HepG2 (cell line): ENCODE measurements around the gene CYP20A1. TPM values are rescaled to one million over a fixed set of nuclear protein-coding genes. Genes with fewer than 3 reads are reported as not detected.

Experiments used
- ATAC-seq: fragments of 200-7000 bp; cut with Tn5 transposase; 3 replicates; pipeline ENCODE4 v1.9.1; 2020; ENCODE audit warnings: mild to moderate bottlenecking, moderate library complexity
- BruUV-seq: library from RNA; stranded (reverse); fragments of 400-500 nt; replicated peaks from 2 replicates; lab custom pipeline; 2021; lab: Mats Ljungman, UMichigan
- CTCF ChIA-PET: fragments of 300-600 bp; formaldehyde crosslinking; extraction: SDS; loops from one replicate; lab custom pipeline; 2021; ENCODE audit warnings: low total read pairs, inconsistent platforms, low intra/inter-chr PET ratio; lab: Yijun Ruan, JAX
- POLR2A ChIA-PET: fragments of 350-600 bp; sonication (Branson Sonifier 250); formaldehyde crosslinking; loops from one replicate; lab custom pipeline; 2020; ENCODE audit warnings: antibody characterized with exemption, inconsistent platforms; lab: Yijun Ruan, JAX
- DNase-seq: peaks from one replicate; pipeline ENCODE4 v3.0.0-alpha.2; 2015; ENCODE audit warnings: low spot score
- FAIRE-seq: peaks from 3 replicates; lab custom pipeline; 2011; peaks lifted over from hg19 to GRCh38; lab: Jason Lieb, UNC
- H2AFZ ChIP-seq: one replicate; pipeline ENCODE4 v1.6.1; 2011; ENCODE audit warnings: low read length, inconsistent platforms
- H3K27ac ChIP-seq: fragments of 300-600 bp; 3 replicates; pipeline ENCODE4 v1.8.0; 2011; ENCODE audit warnings: mixed run types, mild to moderate bottlenecking, mixed read lengths, low read length, inconsistent platforms; ENCODE audit not compliant: insufficient read depth; ENCODE audit errors: extremely low read length
- H3K27me3 ChIP-seq, 2 experiments: fragments of 200-600 bp in 1 of 2; 2 replicates in 1 of 2; 3 replicates in 1 of 2; pipeline versions ENCODE4 v1.6.0 to v1.8.0; 2011; ENCODE audit warnings: low read length in 2 of 2, mild to moderate bottlenecking in 2 of 2, moderate library complexity in 2 of 2, inconsistent platforms in 1 of 2; ENCODE audit not compliant: insufficient read depth in 2 of 2, control insufficient read depth in 1 of 2
- H3K36me3 ChIP-seq, 2 experiments: fragments of 200-600 bp in 1 of 2; replicated peaks in 1 of 2; 2 replicates in 1 of 2; 3 replicates in 1 of 2; pipeline versions ENCODE4 v1.5.1 to v1.8.0; 2011; ENCODE audit warnings: low read length in 2 of 2, inconsistent platforms in 1 of 2; ENCODE audit not compliant: insufficient read depth in 2 of 2, control insufficient read depth in 1 of 2
- H3K4me1 ChIP-seq: 2 replicates; pipeline ENCODE4 v1.5.1; 2012; ENCODE audit warnings: low read length, inconsistent platforms; ENCODE audit not compliant: insufficient read depth
- H3K4me2 ChIP-seq: 2 replicates; pipeline ENCODE4 v1.6.0; 2011; ENCODE audit warnings: low read depth, low read length, inconsistent platforms
- H3K4me3 ChIP-seq, 3 experiments: fragments of 200-600 bp in 1 of 3; sonication (generic), shearing (Covaris generic) in 1 of 3; replicated peaks in 1 of 3; 2 replicates each; pipeline ENCODE4 v1.5.1; 2011 to 2016; ENCODE audit warnings: low read length in 3 of 3, inconsistent platforms in 2 of 3, low read depth in 2 of 3, mild to moderate bottlenecking in 2 of 3, control low read depth in 1 of 3, mixed read lengths in 1 of 3; ENCODE audit not compliant: insufficient read depth in 1 of 3
- H3K79me2 ChIP-seq: one replicate; pipeline ENCODE4 v1.6.1; 2011; ENCODE audit warnings: low read length, inconsistent platforms; ENCODE audit not compliant: insufficient read depth
- H3K9ac ChIP-seq: 2 replicates; pipeline ENCODE4 v1.6.0; 2011; ENCODE audit warnings: mild to moderate bottlenecking, low read depth, low read length, inconsistent platforms; ENCODE audit not compliant: insufficient read depth
- H3K9me3 ChIP-seq: 2 replicates; pipeline ENCODE4 v1.5.1; 2012; ENCODE audit warnings: mild to moderate bottlenecking, low read length
- H4K20me1 ChIP-seq: 2 replicates; pipeline ENCODE4 v1.6.0; 2011; ENCODE audit warnings: inconsistent platforms, mild to moderate bottlenecking, low read length, moderate library complexity; ENCODE audit not compliant: insufficient read depth
- HCFC1 ChIP-seq: fragments of 150-350 bp; IDR thresholded peaks from 2 replicates; pipeline ENCODE4 v1.6.1; 2014; ENCODE audit warnings: low read depth, low read length
- MED13 ChIP-seq: sonication (generic); formaldehyde crosslinking; IDR thresholded peaks from 2 replicates; pipeline ENCODE4 v1.5.0; 2020; ENCODE audit warnings: missing genetic modification reagents
- ZNF292 ChIP-seq: sonication (generic); formaldehyde crosslinking; IDR thresholded peaks from 2 replicates; pipeline ENCODE4 v1.8.1; 2022; ENCODE audit warnings: mild to moderate bottlenecking, low read depth, missing genetic modification reagents, borderline replicate concordance
- WGBS: methylation state at CpG from one replicate; pipeline ENCODE4 v1.1.6; 2017; ENCODE audit warnings: low lambda C conversion rate; 5-methylcytosine and 5-hydroxymethylcytosine counted together
- in situ Hi-C: cut with HindIII; loops from 2 replicates; pipeline ENCODE4 v1.10.0; 2017; ENCODE audit warnings: low pct_unique_long_range_greater_than_20kb; ENCODE audit not compliant: extremely low pct_ligation_motif_present
- intact Hi-C: fragments of 100-400 bp; cut with micrococcal nuclease; formaldehyde crosslinking; loops from one replicate; pipeline ENCODE4 v1.10.0; 2022; ENCODE audit not compliant: unreplicated experiment
- polyA plus RNA-seq, 8 experiments: library from polyadenylated mRNA; depleted of rRNA in 3 of 8; stranded (reverse) in 7 of 8; unstranded in 1 of 8; fragments of >200 nt; fragmentation: Illumina TruSeq in 4 of 8; extraction: Trizol in 4 of 8; gene quantifications; 2 replicates each; pipeline versions ENCODE4 v1.2.1 to v1.2.3, GENCODE V29; 2011 to 2016; ENCODE audit warnings: low read depth in 4 of 8, missing spikeins in 1 of 8, mixed read lengths in 1 of 8; ENCODE audit not compliant: insufficient read depth in 1 of 8
- total RNA-seq, 5 experiments: library from RNA; depleted of rRNA; stranded (reverse); fragments of >200 nt; fragmentation: Illumina TruSeq; extraction: Trizol; gene quantifications; 2 replicates each; pipeline ENCODE4 v1.2.3, GENCODE V29; 2016; ENCODE audit warnings: low read depth in 1 of 5
- TF ChIP-seq, protein P1 (sequence below): sonication (generic); formaldehyde crosslinking; IDR thresholded peaks from 2 replicates; pipeline ENCODE4 v1.4.0; 2020; ENCODE audit warnings: missing genetic modification reagents, borderline replicate concordance
- TF ChIP-seq, protein P2 (sequence below), 2 experiments: fragments of 450-650 bp in 1 of 2; sonication (generic) in 1 of 2; formaldehyde crosslinking in 1 of 2; IDR thresholded peaks; 2 replicates each; pipeline versions ENCODE4 v1.6.1 to v1.8.0; 2016 to 2022; ENCODE audit warnings: antibody characterized with exemption in 1 of 2, mild to moderate bottlenecking in 1 of 2, missing genetic modification reagents in 1 of 2
- TF ChIP-seq, protein P3 (sequence below): sonication (generic); formaldehyde crosslinking; IDR thresholded peaks from 2 replicates; pipeline ENCODE4 v1.4.0; 2020; ENCODE audit warnings: mild to moderate bottlenecking, missing genetic modification reagents, borderline replicate concordance

Gene CYP20A1
- total and polyA plus RNA-seq, 2 of the 13 experiments (the other 11 are each of a cell fraction or from before 2014, with no cell fraction given): 9.6 to 35.3 TPM

DNA sequence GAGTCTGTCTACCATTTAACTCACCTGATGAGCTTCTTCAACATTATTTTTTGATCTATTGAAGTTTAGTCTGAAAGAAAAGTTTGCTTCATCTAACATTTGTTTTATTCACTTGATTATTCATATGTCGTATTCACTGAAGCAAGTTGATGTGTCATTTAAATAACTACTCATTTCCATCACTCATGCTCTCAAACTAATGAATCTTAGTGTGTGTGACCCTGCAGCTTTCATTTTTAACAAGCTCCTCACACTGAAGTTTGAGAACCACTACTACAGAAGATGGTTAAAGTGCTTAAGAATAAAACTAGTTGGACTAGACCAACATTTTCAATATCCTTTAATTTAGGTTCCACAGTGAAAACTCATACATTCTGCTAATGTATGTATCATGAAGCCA lies 87.5 kb downstream of the CYP20A1 start:
- no peak overlapping the region for H3K9ac ChIP-seq
- BruUV-seq: no TSS peak
- no peak overlapping the region for H3K4me2 ChIP-seq
- in situ Hi-C loops (no loop called here), intact Hi-C loops (no loop called here)
- no peak overlapping the region for H2AFZ ChIP-seq
- H3K27me3 ChIP-seq: peaks cover 0 to 2% of the 10 kb centered on the region in 2 experiments; a peak in 1 of 5 replicates
- POLR2A ChIA-PET: interaction anchor here (0.9 kb wide), 1 partner anchor 87 kb away, joined by 3 read pairs; no protein-coding TSS in a partner anchor
- H3K36me3 ChIP-seq: no peaks in the 10 kb centered on the region
- 96% methylated on average over 1 of the region's 1 CpG for WGBS
- H4K20me1 ChIP-seq: peaks cover 9% of the 10 kb centered on the region
- no peak for DNase-seq
- no peak overlapping the region for H3K4me3 ChIP-seq
- H3K9me3 ChIP-seq: no peaks in the 10 kb centered on the region
- TF ChIP-seq, protein P1, sequence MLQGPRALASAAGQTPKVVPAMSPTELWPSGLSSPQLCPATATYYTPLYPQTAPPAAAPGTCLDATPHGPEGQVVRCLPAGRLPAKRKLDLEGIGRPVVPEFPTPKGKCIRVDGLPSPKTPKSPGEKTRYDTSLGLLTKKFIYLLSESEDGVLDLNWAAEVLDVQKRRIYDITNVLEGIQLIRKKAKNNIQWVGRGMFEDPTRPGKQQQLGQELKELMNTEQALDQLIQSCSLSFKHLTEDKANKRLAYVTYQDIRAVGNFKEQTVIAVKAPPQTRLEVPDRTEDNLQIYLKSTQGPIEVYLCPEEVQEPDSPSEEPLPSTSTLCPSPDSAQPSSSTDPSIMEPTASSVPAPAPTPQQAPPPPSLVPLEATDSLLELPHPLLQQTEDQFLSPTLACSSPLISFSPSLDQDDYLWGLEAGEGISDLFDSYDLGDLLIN (CRISPR knock-in tag): no peak
- TF ChIP-seq HCFC1 (no peak), MED13 (no peak), ZNF292 (CRISPR knock-in tag) (no peak)
- TF ChIP-seq, protein P2, sequence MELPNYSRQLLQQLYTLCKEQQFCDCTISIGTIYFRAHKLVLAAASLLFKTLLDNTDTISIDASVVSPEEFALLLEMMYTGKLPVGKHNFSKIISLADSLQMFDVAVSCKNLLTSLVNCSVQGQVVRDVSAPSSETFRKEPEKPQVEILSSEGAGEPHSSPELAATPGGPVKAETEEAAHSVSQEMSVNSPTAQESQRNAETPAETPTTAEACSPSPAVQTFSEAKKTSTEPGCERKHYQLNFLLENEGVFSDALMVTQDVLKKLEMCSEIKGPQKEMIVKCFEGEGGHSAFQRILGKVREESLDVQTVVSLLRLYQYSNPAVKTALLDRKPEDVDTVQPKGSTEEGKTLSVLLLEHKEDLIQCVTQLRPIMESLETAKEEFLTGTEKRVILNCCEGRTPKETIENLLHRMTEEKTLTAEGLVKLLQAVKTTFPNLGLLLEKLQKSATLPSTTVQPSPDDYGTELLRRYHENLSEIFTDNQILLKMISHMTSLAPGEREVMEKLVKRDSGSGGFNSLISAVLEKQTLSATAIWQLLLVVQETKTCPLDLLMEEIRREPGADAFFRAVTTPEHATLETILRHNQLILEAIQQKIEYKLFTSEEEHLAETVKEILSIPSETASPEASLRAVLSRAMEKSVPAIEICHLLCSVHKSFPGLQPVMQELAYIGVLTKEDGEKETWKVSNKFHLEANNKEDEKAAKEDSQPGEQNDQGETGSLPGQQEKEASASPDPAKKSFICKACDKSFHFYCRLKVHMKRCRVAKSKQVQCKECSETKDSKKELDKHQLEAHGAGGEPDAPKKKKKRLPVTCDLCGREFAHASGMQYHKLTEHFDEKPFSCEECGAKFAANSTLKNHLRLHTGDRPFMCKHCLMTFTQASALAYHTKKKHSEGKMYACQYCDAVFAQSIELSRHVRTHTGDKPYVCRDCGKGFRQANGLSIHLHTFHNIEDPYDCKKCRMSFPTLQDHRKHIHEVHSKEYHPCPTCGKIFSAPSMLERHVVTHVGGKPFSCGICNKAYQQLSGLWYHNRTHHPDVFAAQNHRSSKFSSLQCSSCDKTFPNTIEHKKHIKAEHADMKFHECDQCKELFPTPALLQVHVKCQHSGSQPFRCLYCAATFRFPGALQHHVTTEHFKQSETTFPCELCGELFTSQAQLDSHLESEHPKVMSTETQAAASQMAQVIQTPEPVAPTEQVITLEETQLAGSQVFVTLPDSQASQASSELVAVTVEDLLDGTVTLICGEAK (IDR thresholded peaks at IDR 0.05): no peak
- TF ChIP-seq, protein P2 (CRISPR knock-in tag; IDR thresholded peaks at IDR 0.05): no peak
- TF ChIP-seq, protein P3, sequence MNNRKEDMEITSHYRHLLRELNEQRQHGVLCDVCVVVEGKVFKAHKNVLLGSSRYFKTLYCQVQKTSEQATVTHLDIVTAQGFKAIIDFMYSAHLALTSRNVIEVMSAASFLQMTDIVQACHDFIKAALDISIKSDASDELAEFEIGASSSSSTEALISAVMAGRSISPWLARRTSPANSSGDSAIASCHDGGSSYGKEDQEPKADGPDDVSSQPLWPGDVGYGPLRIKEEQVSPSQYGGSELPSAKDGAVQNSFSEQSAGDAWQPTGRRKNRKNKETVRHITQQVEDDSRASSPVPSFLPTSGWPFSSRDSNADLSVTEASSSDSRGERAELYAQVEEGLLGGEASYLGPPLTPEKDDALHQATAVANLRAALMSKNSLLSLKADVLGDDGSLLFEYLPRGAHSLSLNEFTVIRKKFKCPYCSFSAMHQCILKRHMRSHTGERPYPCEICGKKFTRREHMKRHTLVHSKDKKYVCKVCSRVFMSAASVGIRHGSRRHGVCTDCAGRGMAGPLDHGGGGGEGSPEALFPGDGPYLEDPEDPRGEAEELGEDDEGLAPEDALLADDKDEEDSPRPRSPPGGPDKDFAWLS (CRISPR knock-in tag): no peak
- FAIRE-seq: no peak
- CTCF ChIA-PET: no interaction called here
- no peak overlapping the region for H3K27ac ChIP-seq
- ATAC-seq: no peak
- peaks cover 31% of the 10 kb centered on the region for H3K79me2 ChIP-seq
- H3K4me1 ChIP-seq: peaks cover 29% of the 10 kb centered on the region
